H9 (cell line): ENCODE data around the gene B3GNT9. TPM values are rescaled to one million over a fixed set of nuclear protein-coding genes. Genes with fewer than 3 reads are reported as not detected.

Experiments used
- DNase-seq: peaks from one replicate; pipeline ENCODE4 v3.0.0-alpha.2; 2017
- H2AFZ ChIP-seq: one replicate; pipeline ENCODE4 v1.6.1; 2013; ENCODE audit warnings: mild to moderate bottlenecking, low read length, control low read depth, moderate library complexity
- H2AK5ac ChIP-seq: 2 replicates; pipeline ENCODE4 v1.6.1; 2013; ENCODE audit warnings: low read length, control low read depth, mixed read lengths; ENCODE audit not compliant: insufficient read length
- H2BK120ac ChIP-seq: one replicate; pipeline ENCODE4 v1.6.1; 2013; ENCODE audit warnings: low read depth, mild to moderate bottlenecking, low read length, control low read depth, inconsistent platforms; ENCODE audit not compliant: poor library complexity, severe bottlenecking
- H2BK12ac ChIP-seq: 2 replicates; pipeline ENCODE4 v1.6.1; 2013; ENCODE audit warnings: low read length, control low read depth, mixed read lengths, low read depth; ENCODE audit not compliant: insufficient read length
- H2BK15ac ChIP-seq: 2 replicates; pipeline ENCODE4 v1.6.1; 2013; ENCODE audit warnings: low read depth, low read length, control low read depth
- H2BK20ac ChIP-seq: one replicate; pipeline ENCODE4 v1.6.1; 2013; ENCODE audit warnings: low read depth, mild to moderate bottlenecking, low read length, control low read depth, inconsistent platforms; ENCODE audit not compliant: poor library complexity, severe bottlenecking
- H2BK5ac ChIP-seq: 2 replicates; pipeline ENCODE4 v1.6.1; 2013; ENCODE audit warnings: low read length, control low read depth, mixed read lengths; ENCODE audit not compliant: insufficient read length
- H3K14ac ChIP-seq: 2 replicates; pipeline ENCODE4 v1.6.1; 2013; ENCODE audit warnings: low read length, control low read depth; ENCODE audit not compliant: insufficient read depth
- H3K18ac ChIP-seq: 2 replicates; pipeline ENCODE4 v1.6.1; 2013; ENCODE audit warnings: low read depth, mild to moderate bottlenecking, mixed read lengths, low read length, control low read depth; ENCODE audit not compliant: insufficient read length
- H3K23ac ChIP-seq: 2 replicates; pipeline ENCODE4 v1.6.1; 2013; ENCODE audit warnings: low read length, control low read depth, mixed read lengths, low read depth; ENCODE audit not compliant: insufficient read length
- H3K23me2 ChIP-seq: 2 replicates; pipeline ENCODE4 v1.6.1; 2013; ENCODE audit warnings: low read depth, mild to moderate bottlenecking, mixed read lengths, low read length, control low read depth; ENCODE audit not compliant: insufficient read length, poor library complexity, severe bottlenecking
- H3K27ac ChIP-seq: 2 replicates; pipeline ENCODE4 v1.5.1; 2013; ENCODE audit warnings: low read length, control low read depth, mixed read lengths, low read depth; ENCODE audit not compliant: insufficient read length
- H3K27me3 ChIP-seq: 2 replicates; pipeline ENCODE4 v1.6.1; 2013; ENCODE audit warnings: low read length, control low read depth, inconsistent platforms; ENCODE audit not compliant: insufficient read depth
- H3K4ac ChIP-seq: 2 replicates; pipeline ENCODE4 v1.6.1; 2013; ENCODE audit warnings: low read depth, mild to moderate bottlenecking, control low read depth, inconsistent platforms, low read length, moderate library complexity
- H3K4me1 ChIP-seq: 2 replicates; pipeline ENCODE4 v1.6.1; 2013; ENCODE audit warnings: low read length, control low read depth, inconsistent platforms; ENCODE audit not compliant: insufficient read depth
- H3K4me2 ChIP-seq: 2 replicates; pipeline ENCODE4 v1.6.1; 2013; ENCODE audit warnings: low read length, control low read depth, mixed read lengths; ENCODE audit not compliant: insufficient read length, insufficient read depth
- H3K56ac ChIP-seq: 2 replicates; pipeline ENCODE4 v1.6.1; 2013; ENCODE audit warnings: low read depth, mild to moderate bottlenecking, mixed read lengths, low read length, control low read depth; ENCODE audit not compliant: insufficient read length
- H3K79me1 ChIP-seq: 2 replicates; pipeline ENCODE4 v1.6.1; 2013; ENCODE audit warnings: low read depth, mild to moderate bottlenecking, moderate library complexity, low read length, control low read depth, inconsistent platforms; ENCODE audit not compliant: insufficient read depth, poor library complexity, severe bottlenecking
- H3K79me2 ChIP-seq: 2 replicates; pipeline ENCODE4 v1.6.1; 2013; ENCODE audit warnings: low read length, control low read depth, inconsistent platforms; ENCODE audit not compliant: insufficient read depth
- H3K9ac ChIP-seq: 2 replicates; pipeline ENCODE4 v1.6.1; 2013; ENCODE audit warnings: low read length, control low read depth, mixed read lengths; ENCODE audit not compliant: insufficient read length; ENCODE audit errors: extremely low read depth
- H3K9me3 ChIP-seq: one replicate; pipeline ENCODE4 v1.6.1; 2013; ENCODE audit warnings: low read depth, low read length, inconsistent platforms; ENCODE audit not compliant: control insufficient read depth
- H3T11ph ChIP-seq: one replicate; pipeline ENCODE4 v1.6.1; 2013; ENCODE audit warnings: mild to moderate bottlenecking, low read length, control low read depth, inconsistent platforms
- H4K20me1 ChIP-seq: one replicate; pipeline ENCODE4 v1.6.1; 2013; ENCODE audit not compliant: control insufficient read depth, insufficient read length, insufficient read depth
- H4K5ac ChIP-seq: 2 replicates; pipeline ENCODE4 v1.6.1; 2013; ENCODE audit warnings: low read depth, mild to moderate bottlenecking, mixed read lengths, low read length, control low read depth; ENCODE audit not compliant: insufficient read length
- H4K8ac ChIP-seq: replicated peaks from 2 replicates; pipeline ENCODE4 v1.6.1; 2013; ENCODE audit warnings: low read length, control low read depth, mixed read lengths, low read depth; ENCODE audit not compliant: insufficient read length
- H4K91ac ChIP-seq: 2 replicates; pipeline ENCODE4 v1.6.1; 2013; ENCODE audit warnings: low read depth, mild to moderate bottlenecking, moderate library complexity, mixed read lengths, low read length, control low read depth; ENCODE audit not compliant: insufficient read length
- H3K27ac Mint-ChIP-seq, 3 experiments: 2 replicates in 2 of 3; 3 replicates in 1 of 3; pipeline ENCODE4 v1.8.0; 2020 to 2021; ENCODE audit warnings: mixed read lengths in 3 of 3, mild to moderate bottlenecking in 1 of 3, moderate library complexity in 1 of 3
- H3K27me3 Mint-ChIP-seq: 2 replicates; pipeline ENCODE4 v1.8.0; 2021; ENCODE audit warnings: low read depth, mild to moderate bottlenecking, moderate library complexity, mixed read lengths
- H3K36me3 Mint-ChIP-seq, 3 experiments: 2 replicates in 2 of 3; 3 replicates in 1 of 3; pipeline ENCODE4 v1.8.0; 2020 to 2021; ENCODE audit warnings: low read depth in 3 of 3, mixed read lengths in 3 of 3; ENCODE audit not compliant: insufficient read depth in 1 of 3
- H3K4me1 Mint-ChIP-seq, 2 experiments: 2 replicates each; pipeline ENCODE4 v1.8.0; 2020; ENCODE audit warnings: mixed read lengths in 2 of 2
- H3K4me3 Mint-ChIP-seq, 2 experiments: 2 replicates in 1 of 2; 3 replicates in 1 of 2; pipeline ENCODE4 v1.8.0; 2020 to 2021; ENCODE audit warnings: mild to moderate bottlenecking in 2 of 2, mixed read lengths in 2 of 2, moderate library complexity in 1 of 2
- H3K9me3 Mint-ChIP-seq, 2 experiments: 2 replicates in 1 of 2; 3 replicates in 1 of 2; pipeline ENCODE4 v1.8.0; 2020; ENCODE audit warnings: mild to moderate bottlenecking in 2 of 2, mixed read lengths in 2 of 2, moderate library complexity in 1 of 2
- CTCF ChIP-seq: fragments of 200-600 bp; sonication (generic); conservative IDR thresholded peaks from 3 replicates; pipeline ENCODE4 v1.8.0; 2021; ENCODE audit warnings: antibody characterized with exemption, mild to moderate bottlenecking
- WGBS: extraction: QIAGEN DNeasy Blood & Tissue Kit; methylation state at CpG from one replicate; pipeline ENCODE4 v1.1.7; 2013; ENCODE audit warnings: missing lambda C conversion rate, low lambda C conversion rate, mixed read lengths; ENCODE audit not compliant: insufficient read length; ENCODE audit errors: extremely low coverage; 5-methylcytosine and 5-hydroxymethylcytosine counted together
- total RNA-seq: library from RNA; stranded (reverse); gene quantifications from 2 replicates; pipeline ENCODE4 v1.2.1, GENCODE V29; 2021

B3GNT9 gene
- total RNA-seq, 1 experiment from 2014 or later: 11.2 TPM

DNA sequence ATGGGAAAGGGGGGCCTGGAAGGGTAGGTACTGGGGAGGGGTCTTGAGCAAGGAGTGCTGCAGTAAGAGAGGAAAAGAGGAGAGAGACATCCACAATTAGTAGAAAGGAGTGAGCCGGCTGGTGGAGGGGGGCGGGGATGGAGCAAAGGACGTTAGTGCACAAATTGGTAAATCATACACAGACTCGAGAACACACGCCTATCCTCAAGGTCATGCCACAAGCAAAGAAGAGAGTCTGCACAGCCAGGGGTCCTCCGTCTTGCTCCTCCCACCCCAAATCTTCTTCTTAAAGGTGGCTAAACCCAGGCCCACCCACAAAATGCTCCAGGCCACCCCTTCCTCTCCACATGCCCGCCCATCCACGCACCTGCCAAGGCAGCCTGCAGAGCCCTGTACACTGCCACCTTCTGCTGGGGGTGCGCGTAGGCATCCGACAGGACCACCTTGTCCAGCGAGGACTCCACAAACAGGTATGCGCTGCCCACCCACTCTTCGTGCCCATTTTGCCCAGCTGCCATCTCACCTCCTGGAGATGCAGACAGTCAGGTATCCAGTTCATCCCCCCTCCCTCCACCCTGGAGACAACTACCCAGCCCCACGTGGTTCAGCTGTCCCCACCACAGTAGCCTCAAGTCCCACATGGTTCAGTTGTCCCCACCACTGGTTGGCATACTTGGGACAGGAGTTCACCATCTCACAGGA, 5.5 kb upstream of the B3GNT9 start:
- Histone ChIP-seq H3K4me2 (no peak overlapping the region), H3K79me2 (no peaks in the 10 kb centered on the region), H2BK12ac (no peak overlapping the region), H3K4ac (no peak overlapping the region), H2AK5ac (no peak overlapping the region), H4K5ac (no peak overlapping the region), H4K20me1 (no peaks in the 10 kb centered on the region), H2AFZ (no peak overlapping the region), H2BK15ac (no peak overlapping the region), H3T11ph (no peak overlapping the region), H3K23me2 (peaks cover 21% of the 10 kb centered on the region), H3K14ac (no peak overlapping the region), H3K9me3 (no peaks in the 10 kb centered on the region), H2BK20ac (no peak overlapping the region), H3K18ac (no peak overlapping the region), H2BK120ac (no peak overlapping the region), H2BK5ac (no peak overlapping the region), H3K79me1 (no peaks in the 10 kb centered on the region), H3K4me1 (no peaks in the 10 kb centered on the region), H3K27ac (no peak overlapping the region), H4K8ac (no peak overlapping the region), H3K56ac (no peak overlapping the region), H3K9ac (no peak overlapping the region), H3K27me3 (peaks cover 83% of the 10 kb centered on the region), H4K91ac (no peak overlapping the region), H3K23ac (no peak overlapping the region)
- H3K4me1 Mint-ChIP-seq: peaks cover 12 to 20% of the 10 kb centered on the region in 2 experiments
- no peak overlapping the region for H3K4me3 Mint-ChIP-seq
- H3K27ac Mint-ChIP-seq: no peak overlapping the region
- WGBS: no CpG with 5 or more reads among the region's 15 CpGs
- H3K36me3 Mint-ChIP-seq: no peaks in the 10 kb centered on the region; a peak in 1 of 7 replicates
- H3K27me3 Mint-ChIP-seq: peaks cover 100% of the 10 kb centered on the region
- DNase-seq: peak; percentile 25
- peaks cover 0 to 9% of the 10 kb centered on the region in 2 experiments; a peak in 3 of 5 replicates for H3K9me3 Mint-ChIP-seq
- TF ChIP-seq CTCF: no peak
